NT2/D1 (cell line): Measurements from ENCODE around the gene AGAP1.

ENCODE experiments used
- DNase-seq: peaks from one replicate; pipeline ENCODE4 v3.0.0-alpha.2; 2011; ENCODE audit warnings: low read depth, low spot score
- H3K27me3 ChIP-seq: 2 replicates; pipeline ENCODE4 v1.6.0; 2011; ENCODE audit warnings: mild to moderate bottlenecking; ENCODE audit not compliant: insufficient read length, insufficient read depth
- H3K36me3 ChIP-seq: 2 replicates; pipeline ENCODE4 v1.6.1; 2011; ENCODE audit warnings: mild to moderate bottlenecking, low read length, mixed read lengths; ENCODE audit not compliant: insufficient read depth, insufficient read length
- H3K4me1 ChIP-seq: 2 replicates; pipeline ENCODE4 v1.5.1; 2011; ENCODE audit not compliant: insufficient read depth, insufficient read length
- H3K4me3 ChIP-seq: 2 replicates; pipeline ENCODE4 v1.5.1; 2011; ENCODE audit warnings: low read depth; ENCODE audit not compliant: insufficient read length
- H3K9ac ChIP-seq: 2 replicates; pipeline ENCODE4 v1.6.0; 2011; ENCODE audit warnings: low read depth; ENCODE audit not compliant: insufficient read length
- H3K9me3 ChIP-seq: 2 replicates; pipeline ENCODE4 v1.5.1; 2011; ENCODE audit warnings: mild to moderate bottlenecking, low read length; ENCODE audit not compliant: insufficient read depth
- SUZ12 ChIP-seq: IDR thresholded peaks from 2 replicates; pipeline ENCODE4 v1.6.1; 2011; ENCODE audit not compliant: insufficient read length, insufficient read depth; ENCODE audit errors: extremely low read depth
- YY1 ChIP-seq: IDR thresholded peaks from 2 replicates; pipeline ENCODE4 v1.6.1; 2011; ENCODE audit not compliant: insufficient read length, insufficient read depth
- ZNF274 ChIP-seq: IDR thresholded peaks from 2 replicates; pipeline ENCODE4 v1.6.1; 2011; ENCODE audit warnings: mild to moderate bottlenecking, low read depth, low read length

AGAP1 gene

GRCh38 chr2:236171181-236171679, 677.4 kb downstream of the AGAP1 start:
- H3K4me1 ChIP-seq = peaks cover 20% of the 10 kb centered on the region
- no peak for DNase-seq
- H3K9ac ChIP-seq = no peak overlapping the region
- peaks cover 92% of the 10 kb centered on the region for H3K27me3 ChIP-seq
- H3K9me3 ChIP-seq = peaks cover 5% of the 10 kb centered on the region; the same call in 1 of the 2 replicates
- H3K36me3 ChIP-seq = no peaks in the 10 kb centered on the region
- H3K4me3 ChIP-seq = peak overlapping the region; percentile 10
- TF ChIP-seq SUZ12 = no peak
- no peak for TF ChIP-seq YY1
- no peak for TF ChIP-seq ZNF274

GRCh38 chr2:236171680-236172254, 677.9 kb downstream of the AGAP1 start:
- no peak for TF ChIP-seq ZNF274
- H3K36me3 ChIP-seq = no peaks in the 10 kb centered on the region
- no peak overlapping the region for H3K9ac ChIP-seq
- peaks cover 90% of the 10 kb centered on the region for H3K27me3 ChIP-seq
- peaks cover 20% of the 10 kb centered on the region for H3K4me1 ChIP-seq
- H3K4me3 ChIP-seq = peak overlapping the region; percentile 10
- H3K9me3 ChIP-seq = peaks cover 5% of the 10 kb centered on the region; the same call in 1 of the 2 replicates
- DNase-seq = no peak

- H3K27me3 ChIP-seq = peaks cover 84% of the 10 kb centered on the region
These were observed 678.6 kb downstream of the AGAP1 start for GRCh38 chr2:236172255-236173035.

GRCh38 chr2:236173036-236173728, 679.3 kb downstream of the AGAP1 start:
- H3K36me3 ChIP-seq = no peaks in the 10 kb centered on the region
- DNase-seq = no peak
- H3K27me3 ChIP-seq = peaks cover 85% of the 10 kb centered on the region
- H3K9ac ChIP-seq = peak overlapping the region; percentile 46
- H3K4me1 ChIP-seq = peaks cover 20% of the 10 kb centered on the region
- no peak for TF ChIP-seq SUZ12
- H3K9me3 ChIP-seq = peaks cover 5% of the 10 kb centered on the region; the same call in 1 of the 2 replicates
- H3K4me3 ChIP-seq = peak overlapping the region; percentile 26

More at GRCh38 chr2:236172255-236173035, 678.6 kb downstream of the AGAP1 start:
- DNase-seq = no peak
- Histone ChIP-seq H3K9me3 (peaks cover 5% of the 10 kb centered on the region; the same call in 1 of the 2 replicates), H3K9ac (peak overlapping the region; percentile 46), H3K4me3 (peak overlapping the region; percentile 26), H3K36me3 (no peaks in the 10 kb centered on the region), H3K4me1 (peaks cover 20% of the 10 kb centered on the region)
- TF ChIP-seq ZNF274 (no peak), YY1 (no peak), SUZ12 (no peak)

GRCh38 chr2:236173729-236174607, 680.1 kb downstream of the AGAP1 start:
- TF ChIP-seq YY1 (no peak), SUZ12 (no peak), ZNF274 (no peak)
- Histone ChIP-seq H3K4me1 (peaks cover 20% of the 10 kb centered on the region), H3K27me3 (peaks cover 86% of the 10 kb centered on the region), H3K9me3 (peaks cover 5% of the 10 kb centered on the region; the same call in 1 of the 2 replicates), H3K4me3 (peak overlapping the region; percentile 9), H3K36me3 (no peaks in the 10 kb centered on the region), H3K9ac (peak overlapping the region; percentile 13)
- no peak for DNase-seq

- Histone ChIP-seq H3K9me3 (no peaks in the 10 kb centered on the region), H3K4me1 (peaks cover 20% of the 10 kb centered on the region), H3K4me3 (no peak overlapping the region), H3K9ac (no peak overlapping the region), H3K27me3 (peaks cover 86% of the 10 kb centered on the region), H3K36me3 (no peaks in the 10 kb centered on the region)
- DNase-seq = no peak
- TF ChIP-seq YY1 (no peak), SUZ12 (no peak), ZNF274 (no peak)
These were observed 681.8 kb downstream of the AGAP1 start for GRCh38 chr2:236175548-236176150.
